CD8-positive, alpha-beta memory T cell (primary cell): ENCODE results near the gene TTBK1. TPM values are rescaled to one million over a fixed set of nuclear protein-coding genes. Genes with fewer than 3 reads are reported as not detected.
A peak's percentile ranks its signal among the peaks of the same experiment; 100 is the strongest.

Experiments used
- CTCF ChIA-PET: fragments of 350-600 bp; sonication (Branson Sonifier 250); formaldehyde crosslinking; loops from one replicate; lab custom pipeline; 2021; ENCODE audit warnings: antibody characterized with exemption; lab: Charles Lee
- POLR2A ChIA-PET: fragments of 350-600 bp; sonication (Branson Sonifier 250); formaldehyde crosslinking; loops from one replicate; lab custom pipeline; 2021; ENCODE audit warnings: antibody characterized with exemption; lab: Charles Lee
- DNase-seq, 5 donors: peaks; one replicate each; pipeline versions ENCODE4 v3.0.0 to v3.0.0-alpha.2; 2020 to 2022; ENCODE audit warnings: mixed read lengths in 1 of 5
- H3K27ac ChIP-seq: one replicate; pipeline ENCODE4 v1.7.0; 2013; ENCODE audit warnings: low read depth, mild to moderate bottlenecking, low read length, moderate library complexity
- H3K27me3 ChIP-seq: 2 replicates; pipeline ENCODE4 v1.7.0; 2013; ENCODE audit warnings: low read length, mild to moderate bottlenecking; ENCODE audit not compliant: insufficient read depth, poor library complexity, severe bottlenecking
- H3K36me3 ChIP-seq: 2 replicates; pipeline ENCODE4 v1.7.0; 2013; ENCODE audit warnings: mild to moderate bottlenecking, low read length, moderate library complexity; ENCODE audit not compliant: insufficient read depth
- H3K4me1 ChIP-seq: 2 replicates; pipeline ENCODE4 v1.7.0; 2013; ENCODE audit warnings: mild to moderate bottlenecking, low read length, moderate library complexity; ENCODE audit not compliant: insufficient read depth
- H3K4me3 ChIP-seq: 2 replicates; pipeline ENCODE4 v1.7.0; 2013; ENCODE audit warnings: mild to moderate bottlenecking, low read length
- H3K9me3 ChIP-seq: 2 replicates; pipeline ENCODE4 v1.7.0; 2013; ENCODE audit warnings: mild to moderate bottlenecking, low read length
- H3K27ac Mint-ChIP-seq, 8 donors: one replicate each; pipeline ENCODE4 v1.8.0; 2020 to 2021; ENCODE audit warnings: mixed read lengths in 8 of 8, mild to moderate bottlenecking in 6 of 8, inconsistent platforms in 3 of 8, moderate library complexity in 3 of 8
- H3K27me3 Mint-ChIP-seq, 2 donors: one replicate each; pipeline ENCODE4 v1.8.0; 2020 to 2021; ENCODE audit warnings: mixed read lengths in 2 of 2, mild to moderate bottlenecking in 1 of 2, moderate library complexity in 1 of 2
- H3K36me3 Mint-ChIP-seq, 3 donors: one replicate each; pipeline ENCODE4 v1.8.0; 2020 to 2021; ENCODE audit warnings: mixed read lengths in 3 of 3, inconsistent platforms in 1 of 3, mild to moderate bottlenecking in 1 of 3
- H3K4me1 Mint-ChIP-seq, 3 donors: one replicate each; pipeline ENCODE4 v1.8.0; 2020 to 2021; ENCODE audit warnings: mixed read lengths in 3 of 3, inconsistent platforms in 1 of 3, mild to moderate bottlenecking in 1 of 3
- H3K4me3 Mint-ChIP-seq, 7 donors: one replicate each; pipeline ENCODE4 v1.8.0; 2020 to 2021; ENCODE audit warnings: mixed read lengths in 7 of 7, mild to moderate bottlenecking in 6 of 7, moderate library complexity in 4 of 7, inconsistent platforms in 2 of 7
- H3K9me3 Mint-ChIP-seq, 5 donors: one replicate each; pipeline ENCODE4 v1.8.0; 2020 to 2022; ENCODE audit warnings: mixed read lengths in 5 of 5, mild to moderate bottlenecking in 3 of 5, moderate library complexity in 2 of 5, inconsistent platforms in 1 of 5
- polyA plus RNA-seq: library from polyadenylated mRNA; unstranded; fragments of 300-500 nt; fragmentation: Illumina TruSeq; gene quantifications from one replicate; pipeline ENCODE4 v1.2.3, GENCODE V29; 2021
- total RNA-seq, 2 experiments: library from RNA; stranded (reverse); gene quantifications; one replicate each; pipeline ENCODE4 v1.2.3, GENCODE V29; 2021

Gene TTBK1
- total and polyA plus RNA-seq, 3 experiments from 2014 or later, result 1.1 to 1.2 TPM; not detected in 1

DNA sequence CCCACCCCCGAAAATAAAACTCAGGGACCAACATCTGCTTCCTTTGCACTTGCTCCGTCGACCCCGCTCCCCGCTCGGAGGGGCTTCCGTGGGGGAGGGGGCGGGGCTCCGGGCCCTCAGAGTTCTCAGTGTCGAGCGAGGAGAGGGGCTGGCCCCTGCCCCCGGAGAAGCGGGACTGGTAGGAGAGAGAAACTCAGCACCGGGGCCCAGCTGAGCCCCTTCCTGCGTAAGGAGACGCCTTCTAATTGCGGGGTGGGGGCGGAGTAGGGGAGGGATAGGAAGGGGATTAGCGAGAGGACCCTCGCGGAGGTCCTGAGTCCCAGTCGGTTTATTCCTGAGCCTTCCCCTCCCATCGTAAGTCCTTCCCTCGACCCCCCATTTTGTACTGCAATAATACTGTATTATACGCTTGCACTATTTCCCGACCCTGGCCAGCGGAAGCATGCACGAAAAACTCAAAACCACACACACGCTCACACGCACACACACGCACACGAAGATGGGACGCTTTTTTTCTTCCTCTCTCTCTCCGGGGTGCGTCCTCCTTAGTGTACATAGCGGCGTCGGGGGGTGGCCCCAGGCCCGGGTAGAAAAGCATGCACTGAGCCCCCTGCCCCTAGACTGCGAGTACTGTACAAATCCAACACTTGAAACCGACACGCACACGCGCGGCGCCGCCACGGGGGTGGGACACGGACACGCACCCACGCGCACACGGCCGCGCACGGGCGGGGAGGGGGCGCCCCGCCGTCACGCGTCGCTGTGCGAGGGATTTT is 32.7 kb downstream of the TTBK1 start:
- Mint-ChIP-seq H3K4me3 (peak overlapping the region; percentile 64 to 85 (median 80)), H3K27me3 (peaks cover 15 to 47% of the 10 kb centered on the region in 2 donors), H3K27ac (peak overlapping the region in 7 of 8 donors; percentile 9 to 66 (median 18)), H3K9me3 (no peaks in the 10 kb centered on the region), H3K36me3 (no peaks in the 10 kb centered on the region), H3K4me1 (peaks cover 6 to 19% (median 7%) of the 10 kb centered on the region in 3 donors)
- POLR2A ChIA-PET, result interaction anchor here (0.6 to 1.3 kb wide), 3 partner anchors 11 to 119 kb away, joined by 3 to 5 read pairs (median 3); no protein-coding TSS in a partner anchor
- Histone ChIP-seq H3K27me3 (peaks cover 18% of the 10 kb centered on the region), H3K27ac (no peak overlapping the region), H3K4me1 (peaks cover 11% of the 10 kb centered on the region), H3K9me3 (no peaks in the 10 kb centered on the region), H3K36me3 (no peaks in the 10 kb centered on the region), H3K4me3 (peak overlapping the region; percentile 66)
- CTCF ChIA-PET, result interaction anchor here (1.1 kb wide), 1 partner anchor 122 kb away, joined by 3 read pairs; no protein-coding TSS in a partner anchor
- peak in 3 of 5 donors; percentile 41 to 63 (median 59) for DNase-seq

GRCh38 chr6:43276577-43277305 is 33.5 kb downstream of the TTBK1 start:
- Histone ChIP-seq H3K4me1 (peaks cover 11% of the 10 kb centered on the region), H3K4me3 (peak overlapping the region; percentile 66), H3K9me3 (no peaks in the 10 kb centered on the region), H3K36me3 (no peaks in the 10 kb centered on the region), H3K27ac (no peak overlapping the region), H3K27me3 (peaks cover 18% of the 10 kb centered on the region)
- H3K9me3 Mint-ChIP-seq, result no peaks in the 10 kb centered on the region
- POLR2A ChIA-PET, result interaction anchor here (1.3 kb wide), 1 partner anchor 10 kb away, joined by 3 read pairs; no protein-coding TSS in a partner anchor
- peaks cover 0 to 2% (median 0%) of the 10 kb centered on the region in 3 donors for H3K36me3 Mint-ChIP-seq
- CTCF ChIA-PET, result no interaction called here
- H3K4me3 Mint-ChIP-seq, result peak overlapping the region in 6 of 7 donors; percentile 15 to 76 (median 50)
- peaks cover 15 to 53% of the 10 kb centered on the region in 2 donors for H3K27me3 Mint-ChIP-seq
- peaks cover 6 to 19% (median 7%) of the 10 kb centered on the region in 3 donors for H3K4me1 Mint-ChIP-seq
- DNase-seq, result no peak
- H3K27ac Mint-ChIP-seq, result peak overlapping the region in 3 of 8 donors; percentile 17 to 77 (median 40)

- H3K4me1 Mint-ChIP-seq, result peaks cover 6 to 19% (median 8%) of the 10 kb centered on the region in 3 donors
- POLR2A ChIA-PET, result no interaction called here
- H3K9me3 Mint-ChIP-seq, result no peaks in the 10 kb centered on the region
- DNase-seq, result no peak
- H3K36me3 Mint-ChIP-seq, result peaks cover 0 to 2% (median 0%) of the 10 kb centered on the region in 3 donors
- H3K27me3 Mint-ChIP-seq, result peaks cover 15 to 55% of the 10 kb centered on the region in 2 donors
- peaks cover 11% of the 10 kb centered on the region for H3K4me1 ChIP-seq
- no peak overlapping the region for H3K27ac ChIP-seq
- H3K27ac Mint-ChIP-seq, result no peak overlapping the region
- H3K36me3 ChIP-seq, result no peaks in the 10 kb centered on the region
- CTCF ChIA-PET, result no interaction called here
- H3K9me3 ChIP-seq, result no peaks in the 10 kb centered on the region
- H3K4me3 Mint-ChIP-seq, result peak overlapping the region in 2 of 7 donors; percentile 49 to 76
- no peak overlapping the region for H3K4me3 ChIP-seq
- peaks cover 18% of the 10 kb centered on the region for H3K27me3 ChIP-seq
Observed at GRCh38 chr6:43277306-43277642, 34.0 kb downstream of the TTBK1 start.

DNA sequence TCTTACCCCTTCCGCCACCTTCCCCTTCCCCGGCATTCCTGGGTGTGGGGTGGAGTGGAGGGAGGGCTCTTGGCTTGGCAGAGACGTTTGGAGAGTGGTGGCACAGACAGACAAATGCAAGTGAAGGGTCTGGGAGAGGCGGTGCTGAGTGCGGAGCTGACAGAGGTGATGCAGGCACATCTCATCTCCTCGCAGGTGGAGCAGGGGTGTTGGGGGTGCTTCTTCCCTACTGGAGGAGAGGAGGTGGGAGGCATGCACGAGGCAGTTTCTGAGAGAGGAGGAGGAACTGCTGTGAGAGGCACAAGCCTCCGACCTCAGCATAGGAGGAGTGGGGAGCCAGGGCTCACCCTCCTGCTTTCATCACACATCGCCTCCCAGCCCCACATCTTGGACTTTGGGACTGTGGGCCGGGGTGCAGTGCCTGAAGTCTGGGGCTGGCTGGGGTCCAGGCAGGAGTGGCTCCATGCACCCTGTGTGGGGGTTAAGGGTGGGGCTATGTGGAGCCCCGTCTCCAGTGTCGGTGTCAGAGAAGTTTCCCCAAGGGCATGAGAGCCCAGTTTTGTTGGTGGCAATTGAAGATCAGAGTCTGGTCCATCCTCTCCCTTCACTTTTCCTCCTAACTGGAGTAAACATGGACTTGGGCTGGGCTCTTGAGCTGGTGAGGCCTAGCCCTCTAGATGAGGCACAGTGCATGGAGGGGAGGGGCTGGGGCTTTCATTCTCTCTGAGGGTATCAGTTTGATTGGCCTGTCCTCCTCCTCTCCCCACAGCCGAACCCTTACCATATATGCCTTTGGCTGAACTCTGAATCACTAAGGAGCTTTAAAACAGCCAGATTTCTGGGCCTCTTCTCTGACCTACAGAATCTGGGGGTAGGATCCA is 34.6 kb downstream of the TTBK1 start:
- CTCF ChIA-PET, result no interaction called here
- no peak for DNase-seq

DNA sequence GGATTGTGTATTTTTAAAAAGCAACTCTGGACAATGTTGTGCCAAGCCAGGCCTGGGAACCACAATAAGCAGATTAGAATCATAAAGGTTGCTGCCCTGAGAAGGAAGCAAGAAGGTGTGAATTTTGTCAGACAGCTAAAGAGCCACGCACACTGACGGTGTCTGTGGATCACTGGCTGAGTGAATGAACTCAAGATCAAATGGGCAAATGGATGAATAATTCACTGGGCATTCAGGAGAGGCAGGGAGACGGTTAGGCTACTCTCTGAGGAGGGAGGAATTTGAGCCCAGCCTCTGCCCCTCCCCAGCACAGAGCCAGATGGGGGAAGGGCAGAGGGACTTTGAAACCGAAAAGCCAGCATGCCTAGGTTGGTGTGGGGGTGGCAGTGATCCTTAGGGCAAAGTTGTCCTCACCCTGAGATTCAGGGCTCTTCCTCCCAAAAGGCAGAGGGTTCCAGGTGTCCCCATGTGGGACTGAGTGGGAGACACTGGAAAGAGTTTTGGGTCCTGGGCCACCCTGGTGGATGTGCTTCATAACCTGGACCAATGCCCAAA is 35.3 kb downstream of the TTBK1 start:
- Histone ChIP-seq H3K36me3 (no peaks in the 10 kb centered on the region), H3K9me3 (no peaks in the 10 kb centered on the region), H3K27ac (no peak overlapping the region), H3K4me3 (no peak overlapping the region), H3K27me3 (peaks cover 18% of the 10 kb centered on the region), H3K4me1 (peaks cover 11% of the 10 kb centered on the region)
- ChIA-PET CTCF (no interaction called here), POLR2A (no interaction called here)
- peaks cover 6 to 19% (median 8%) of the 10 kb centered on the region in 3 donors for H3K4me1 Mint-ChIP-seq
- H3K27me3 Mint-ChIP-seq, result peaks cover 15 to 57% of the 10 kb centered on the region in 2 donors
- H3K9me3 Mint-ChIP-seq, result no peaks in the 10 kb centered on the region
- H3K4me3 Mint-ChIP-seq, result no peak overlapping the region
- H3K27ac Mint-ChIP-seq, result peak overlapping the region in 3 of 8 donors; percentile 55 to 87 (median 82)
- DNase-seq, result no peak
- peaks cover 0 to 2% (median 0%) of the 10 kb centered on the region in 3 donors for H3K36me3 Mint-ChIP-seq

More for the DNA sequence above, 34.6 kb downstream of the TTBK1 start:
- H3K36me3 Mint-ChIP-seq, result peaks cover 0 to 2% (median 0%) of the 10 kb centered on the region in 3 donors
- POLR2A ChIA-PET, result no interaction called here
- Histone ChIP-seq H3K9me3 (no peaks in the 10 kb centered on the region), H3K27me3 (peaks cover 18% of the 10 kb centered on the region), H3K4me3 (no peak overlapping the region), H3K27ac (no peak overlapping the region), H3K4me1 (peaks cover 11% of the 10 kb centered on the region), H3K36me3 (no peaks in the 10 kb centered on the region)
- H3K27ac Mint-ChIP-seq, result peak overlapping the region in 2 of 8 donors; percentile 22 to 36
- H3K27me3 Mint-ChIP-seq, result peaks cover 15 to 57% of the 10 kb centered on the region in 2 donors
- H3K9me3 Mint-ChIP-seq, result no peaks in the 10 kb centered on the region
- peak overlapping the region in 2 of 7 donors; percentile 20 to 56 for H3K4me3 Mint-ChIP-seq
- H3K4me1 Mint-ChIP-seq, result peaks cover 6 to 19% (median 8%) of the 10 kb centered on the region in 3 donors

GRCh38 chr6:43280234-43280633 is 37.0 kb downstream of the TTBK1 start:
- Mint-ChIP-seq H3K9me3 (no peaks in the 10 kb centered on the region), H3K27ac (peak overlapping the region in 1 of 8 donors; percentile 44), H3K36me3 (peaks cover 0 to 2% (median 0%) of the 10 kb centered on the region in 3 donors), H3K4me3 (no peak overlapping the region), H3K27me3 (peaks cover 11 to 47% of the 10 kb centered on the region in 2 donors), H3K4me1 (peaks cover 6 to 12% (median 7%) of the 10 kb centered on the region in 3 donors)
- peaks cover 12% of the 10 kb centered on the region for H3K27me3 ChIP-seq
- no peak overlapping the region for H3K4me3 ChIP-seq
- H3K36me3 ChIP-seq, result no peaks in the 10 kb centered on the region
- H3K27ac ChIP-seq, result no peak overlapping the region
- POLR2A ChIA-PET, result no interaction called here
- H3K9me3 ChIP-seq, result no peaks in the 10 kb centered on the region
- DNase-seq, result no peak
- CTCF ChIA-PET, result no interaction called here
- H3K4me1 ChIP-seq, result peaks cover 11% of the 10 kb centered on the region

- H3K36me3 Mint-ChIP-seq, result peaks cover 0 to 2% (median 0%) of the 10 kb centered on the region in 3 donors
Observed at GRCh38 chr6:43282060-43282459, 38.8 kb downstream of the TTBK1 start.

More at GRCh38 chr6:43282060-43282459, 38.8 kb downstream of the TTBK1 start:
- Mint-ChIP-seq H3K27me3 (peaks cover 7 to 53% of the 10 kb centered on the region in 2 donors), H3K4me3 (no peak overlapping the region), H3K27ac (peak overlapping the region in 1 of 8 donors; percentile 38), H3K9me3 (no peaks in the 10 kb centered on the region), H3K4me1 (peaks cover 0 to 3% (median 0%) of the 10 kb centered on the region in 3 donors)
- Histone ChIP-seq H3K36me3 (no peaks in the 10 kb centered on the region), H3K27ac (no peak overlapping the region), H3K9me3 (no peaks in the 10 kb centered on the region), H3K4me3 (no peak overlapping the region), H3K27me3 (peaks cover 3% of the 10 kb centered on the region), H3K4me1 (no peaks in the 10 kb centered on the region)
- POLR2A ChIA-PET, result no interaction called here
- CTCF ChIA-PET, result interaction anchor here (1.8 kb wide), 1 partner anchor 14 kb away, joined by 5 read pairs; no protein-coding TSS in a partner anchor
- DNase-seq, result no peak
